Sigmoid colon (tissue), 7 donors: ENCODE measurements around the gene NR2F6. TPM values are rescaled to one million over a fixed set of nuclear protein-coding genes. Genes with fewer than 3 reads are reported as not detected.
A peak's percentile ranks its signal among the peaks of the same experiment; 100 is the strongest.
"Not testable (repeated sequence)": the region's sequence is repeated elsewhere in the genome, so short reads cannot be mapped to it uniquely, and the experiment has no call there.

Source experiments
- DNase-seq: peaks from one replicate; pipeline ENCODE4 v3.0.0-alpha.2; 2019
- H3K27ac ChIP-seq, 4 donors: fragments of 200-600 bp; sonication (generic); one replicate each; pipeline ENCODE4 v1.5.1; 2016 to 2019; ENCODE audit warnings: mild to moderate bottlenecking in 1 of 4
- H3K27me3 ChIP-seq, 3 donors: fragments of 200-600 bp; sonication (generic); one replicate each; pipeline ENCODE4 v1.5.1; 2019; ENCODE audit warnings: mild to moderate bottlenecking in 1 of 3
- H3K36me3 ChIP-seq, 4 donors: fragments of 200-600 bp; sonication (generic); one replicate each; pipeline ENCODE4 v1.5.1; 2016 to 2019
- H3K4me1 ChIP-seq, 4 donors: fragments of 200-600 bp; sonication (generic); one replicate each; pipeline ENCODE4 v1.5.1; 2017 to 2019
- H3K4me3 ChIP-seq, 4 donors: fragments of 200-600 bp; sonication (generic); one replicate each; pipeline ENCODE4 v1.5.1; 2017 to 2019; ENCODE audit warnings: mild to moderate bottlenecking in 2 of 4, moderate library complexity in 1 of 4
- H3K9me3 ChIP-seq, 4 donors: fragments of 200-600 bp in 3 of 4; sonication (generic) in 3 of 4; one replicate each; pipeline versions ENCODE4 v1.5.1 to v1.6.1; 2013 to 2019
- EP300 ChIP-seq, 4 donors: sonication (generic); formaldehyde crosslinking; IDR thresholded peaks; one replicate each; pipeline ENCODE4 v1.6.1; 2017; ENCODE audit warnings: antibody characterized with exemption in 4 of 4
- POLR2A ChIP-seq, 2 donors: fragments of 450-650 bp; IDR thresholded peaks; one replicate each; pipeline ENCODE4 v1.6.1; 2016; ENCODE audit warnings: antibody characterized with exemption in 2 of 2, mild to moderate bottlenecking in 2 of 2, moderate library complexity in 2 of 2
- POLR2AphosphoS5 ChIP-seq, 4 donors: sonication (generic); formaldehyde crosslinking; IDR thresholded peaks; one replicate each; pipeline ENCODE4 v1.6.1; 2017; ENCODE audit warnings: antibody characterized with exemption in 4 of 4
- WGBS, 2 donors: extraction: QIAGEN DNeasy Blood & Tissue Kit; methylation state at CpG; one replicate each; pipeline ENCODE4 v1.1.7; 2013; 5-methylcytosine and 5-hydroxymethylcytosine counted together
- intact Hi-C: fragments of 100-400 bp; cut with DNase I; formaldehyde crosslinking; loops from one replicate; pipeline ENCODE4 v1.15.1; 2023
- polyA plus RNA-seq, 3 donors: library from polyadenylated mRNA; stranded (reverse); fragments of 200-250 nt; gene quantifications; one replicate each; pipeline ENCODE4 v1.2.3, GENCODE V29; 2013
- total RNA-seq, 4 donors: library from RNA; depleted of rRNA; stranded (reverse); fragments of >200 nt; gene quantifications; one replicate each; pipeline ENCODE4 v1.1.0, GENCODE V29; 2016
- TF ChIP-seq, protein P1 (sequence below), 4 experiments: fragments of 450-650 bp in 3 of 4; fragments of 200-600 bp in 1 of 4; IDR thresholded peaks; one replicate each; pipeline ENCODE4 v1.5.1; 2016 to 2019; ENCODE audit warnings: antibody characterized with exemption in 4 of 4, mild to moderate bottlenecking in 3 of 4, moderate library complexity in 2 of 4
- donor health status: healthy with polysubstance abuse.
- donor health status: Bipolar disorder and iron deficiency.
- donor health status: healthy.

NR2F6 gene
- total and polyA plus RNA-seq, 7 donors, result 21.6 to 72.1 (median 32.6) TPM

DNA sequence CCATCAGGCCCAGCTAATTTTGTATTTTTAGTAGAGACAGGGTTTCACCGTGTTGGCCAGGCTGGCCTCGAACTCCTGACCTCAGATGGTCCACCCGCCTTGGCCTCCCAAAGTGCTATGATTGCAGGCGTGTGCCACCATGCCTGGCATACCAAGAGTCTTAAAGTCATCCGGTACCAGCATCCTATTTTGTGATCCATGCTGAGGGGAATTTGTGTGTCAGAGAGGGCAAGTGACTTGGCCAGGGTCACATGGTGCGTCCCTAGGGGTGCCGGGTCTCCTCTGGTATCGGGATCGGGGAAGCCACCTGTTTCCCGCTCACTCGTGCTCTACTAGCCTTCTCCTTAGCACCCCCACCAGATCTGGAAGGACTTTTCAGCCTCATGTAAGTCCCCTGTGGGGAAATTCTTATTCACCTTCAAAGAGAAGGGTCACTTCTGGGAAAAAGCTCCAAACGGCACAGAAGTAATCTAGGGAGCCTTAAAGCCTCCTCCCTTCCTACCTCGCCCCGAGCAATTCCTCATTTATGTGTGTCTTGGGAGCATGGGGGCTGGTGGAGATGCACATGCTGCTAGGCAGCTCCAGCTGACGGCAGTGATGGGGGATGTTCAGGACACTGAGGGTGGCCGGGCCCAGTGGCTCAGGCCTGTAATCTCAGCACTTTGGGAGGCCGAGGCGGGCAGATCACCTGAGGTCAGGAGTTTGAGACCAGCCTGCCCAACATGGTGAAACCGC is 29.9 kb upstream of the NR2F6 start:
- DNase-seq, result no peak
- H3K9me3 ChIP-seq, result no peaks in the 10 kb centered on the region
- intact Hi-C loops, result no loop called here
- 94 to 95% methylated on average over 19 of the region's 19 CpGs for WGBS, 2 donors
- no peak overlapping the region for H3K4me3 ChIP-seq
- H3K4me1 ChIP-seq, result no peaks in the 10 kb centered on the region
- peaks cover 24 to 91% (median 57%) of the 10 kb centered on the region in 4 donors for H3K36me3 ChIP-seq
- no peak overlapping the region for H3K27ac ChIP-seq
- H3K27me3 ChIP-seq, result no peaks in the 10 kb centered on the region
- TF ChIP-seq POLR2A (IDR thresholded peaks at IDR 0.05) (no peak), POLR2AphosphoS5 (IDR thresholded peaks at IDR 0.05) (no peak), EP300 (IDR thresholded peaks at IDR 0.05) (no peak)
- TF ChIP-seq, protein P1, sequence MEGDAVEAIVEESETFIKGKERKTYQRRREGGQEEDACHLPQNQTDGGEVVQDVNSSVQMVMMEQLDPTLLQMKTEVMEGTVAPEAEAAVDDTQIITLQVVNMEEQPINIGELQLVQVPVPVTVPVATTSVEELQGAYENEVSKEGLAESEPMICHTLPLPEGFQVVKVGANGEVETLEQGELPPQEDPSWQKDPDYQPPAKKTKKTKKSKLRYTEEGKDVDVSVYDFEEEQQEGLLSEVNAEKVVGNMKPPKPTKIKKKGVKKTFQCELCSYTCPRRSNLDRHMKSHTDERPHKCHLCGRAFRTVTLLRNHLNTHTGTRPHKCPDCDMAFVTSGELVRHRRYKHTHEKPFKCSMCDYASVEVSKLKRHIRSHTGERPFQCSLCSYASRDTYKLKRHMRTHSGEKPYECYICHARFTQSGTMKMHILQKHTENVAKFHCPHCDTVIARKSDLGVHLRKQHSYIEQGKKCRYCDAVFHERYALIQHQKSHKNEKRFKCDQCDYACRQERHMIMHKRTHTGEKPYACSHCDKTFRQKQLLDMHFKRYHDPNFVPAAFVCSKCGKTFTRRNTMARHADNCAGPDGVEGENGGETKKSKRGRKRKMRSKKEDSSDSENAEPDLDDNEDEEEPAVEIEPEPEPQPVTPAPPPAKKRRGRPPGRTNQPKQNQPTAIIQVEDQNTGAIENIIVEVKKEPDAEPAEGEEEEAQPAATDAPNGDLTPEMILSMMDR (IDR thresholded peaks at IDR 0.05), result no peak

DNA sequence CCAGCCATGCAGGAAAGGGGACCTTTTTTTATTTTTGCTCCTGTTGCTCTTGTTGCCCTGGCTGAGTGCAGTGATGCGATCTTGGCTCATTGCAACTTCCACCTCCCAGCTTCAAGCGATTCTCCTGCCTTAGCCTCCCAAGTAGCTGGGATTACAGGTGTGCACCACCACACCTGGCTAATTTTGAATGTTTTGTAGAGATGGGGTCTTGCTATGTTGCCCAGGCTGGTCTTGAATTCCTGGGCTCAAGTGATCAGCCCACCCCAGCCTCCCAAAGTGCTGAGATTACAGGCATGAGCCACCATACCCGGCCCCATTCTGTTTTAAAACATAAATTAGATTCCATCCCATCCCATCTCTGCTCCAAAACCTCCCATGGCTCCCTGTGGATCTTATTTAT is 29.2 kb upstream of the NR2F6 start:
- H3K27ac ChIP-seq, H3K9me3 ChIP-seq, H3K4me1 ChIP-seq, H3K4me3 ChIP-seq, H3K27me3 ChIP-seq, intact Hi-C loops, DNase-seq: not testable (repeated sequence)
- H3K36me3 ChIP-seq, result peaks cover 24 to 98% (median 60%) of the 10 kb centered on the region in 4 donors
- WGBS, 2 donors, result 98 to 99% methylated on average over 3 of the region's 3 CpGs

DNA sequence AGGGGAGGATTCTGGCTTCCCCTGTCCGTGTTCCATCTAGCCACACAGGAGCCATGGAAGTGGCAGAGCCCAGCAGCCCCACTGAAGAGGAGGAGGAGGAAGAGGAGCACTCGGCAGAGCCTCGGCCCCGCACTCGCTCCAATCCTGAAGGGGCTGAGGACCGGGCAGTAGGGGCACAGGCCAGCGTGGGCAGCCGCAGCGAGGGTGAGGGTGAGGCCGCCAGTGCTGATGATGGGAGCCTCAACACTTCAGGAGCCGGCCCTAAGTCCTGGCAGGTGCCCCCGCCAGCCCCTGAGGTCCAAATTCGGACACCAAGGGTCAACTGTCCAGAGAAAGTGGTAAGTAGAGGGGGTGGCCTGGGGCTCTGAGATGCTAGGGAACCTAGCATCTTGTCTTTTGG is 23.0 kb upstream of the NR2F6 start:
- no peaks in the 10 kb centered on the region for H3K9me3 ChIP-seq
- peaks cover 0 to 52% (median 23%) of the 10 kb centered on the region in 4 donors for H3K36me3 ChIP-seq
- no peak for DNase-seq
- peaks cover 0 to 13% (median 11%) of the 10 kb centered on the region in 4 donors for H3K4me1 ChIP-seq
- intact Hi-C loops, result no loop called here
- H3K27me3 ChIP-seq, result no peaks in the 10 kb centered on the region
- H3K4me3 ChIP-seq, result no peak overlapping the region
- TF ChIP-seq, protein P1 (IDR thresholded peaks at IDR 0.05), result no peak
- TF ChIP-seq POLR2AphosphoS5 (IDR thresholded peaks at IDR 0.05), result no peak
- no peak for TF ChIP-seq EP300 (IDR thresholded peaks at IDR 0.05)
- TF ChIP-seq POLR2A (IDR thresholded peaks at IDR 0.05), result no peak
- H3K27ac ChIP-seq, result no peak overlapping the region
- WGBS, 2 donors, result 94 to 95% methylated on average over 13 of the region's 13 CpGs

DNA sequence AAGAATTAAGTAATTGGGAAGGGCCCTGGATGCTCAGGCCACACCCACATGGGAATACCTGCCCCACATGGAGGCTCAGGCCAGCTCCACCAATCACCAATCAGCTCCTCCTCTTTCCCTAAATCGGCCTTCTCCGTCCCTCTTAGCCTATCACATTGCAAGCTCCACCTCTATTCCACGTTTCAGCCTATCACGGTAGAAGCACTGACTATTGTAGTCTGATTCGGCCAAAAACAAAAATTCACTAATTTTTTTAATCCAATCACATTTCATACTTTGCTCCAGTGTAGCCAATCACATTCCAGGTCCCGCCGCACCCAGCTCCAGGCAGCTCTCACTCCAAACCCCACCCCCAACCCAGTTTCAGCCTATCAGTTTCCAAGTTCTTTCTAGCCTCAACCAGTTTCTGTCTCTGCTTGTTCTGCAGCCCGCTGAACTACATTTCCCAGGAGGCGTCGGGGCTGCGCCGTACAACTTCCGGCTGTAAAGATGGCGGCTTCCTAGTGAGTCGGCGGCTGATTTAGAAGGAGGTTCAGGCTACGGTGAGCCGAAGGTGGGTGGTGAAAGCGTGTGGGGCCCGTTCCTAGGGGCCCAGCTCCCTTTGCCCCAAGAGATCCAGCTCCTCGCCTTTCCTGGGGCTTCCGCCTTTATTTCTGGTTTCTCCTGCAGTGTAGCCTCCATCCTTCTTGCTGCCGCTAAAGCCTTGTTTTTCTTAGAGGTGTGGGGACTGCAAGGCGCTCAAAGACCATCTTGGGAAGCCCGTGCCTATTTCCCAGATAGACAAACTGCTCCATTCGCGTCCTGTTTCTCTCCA is 21.5 kb upstream of the NR2F6 start, which contains the start of gene BABAM1:
TSS of gene BABAM1 (plus strand) at position 469 of the 814 bp plus-strand sequence. CDS start 1,364 bp downstream, outside the sequence.
- H3K27me3 ChIP-seq, result no peaks in the 10 kb centered on the region
- peaks cover 0 to 13% (median 11%) of the 10 kb centered on the region in 4 donors for H3K4me1 ChIP-seq
- 0% methylated on average over 27 of the region's 27 CpGs for WGBS, 2 donors
- H3K27ac ChIP-seq, result peak within 1 kb of the TSS; percentile 80 to 86 (median 80)
- DNase-seq, result peak; percentile 98
- intact Hi-C loops, result loop anchor here (2.0 kb wide), 2 partner anchors 22 to 52 kb away; partner anchors contain the start of genes NR2F6 and USE1
- H3K36me3 ChIP-seq, result peaks cover 0 to 37% (median 16%) of the 10 kb centered on the region in 4 donors
- TF ChIP-seq POLR2A (IDR thresholded peaks at IDR 0.05) (peak in 1 of 2 donors; percentile 7), POLR2AphosphoS5 (IDR thresholded peaks at IDR 0.05) (peak; percentile 47 to 75 (median 68))
- TF ChIP-seq, protein P1 (IDR thresholded peaks at IDR 0.05), result no peak
- no peaks in the 10 kb centered on the region for H3K9me3 ChIP-seq
- peak within 1 kb of the TSS; percentile 61 to 92 (median 75) for H3K4me3 ChIP-seq

DNA sequence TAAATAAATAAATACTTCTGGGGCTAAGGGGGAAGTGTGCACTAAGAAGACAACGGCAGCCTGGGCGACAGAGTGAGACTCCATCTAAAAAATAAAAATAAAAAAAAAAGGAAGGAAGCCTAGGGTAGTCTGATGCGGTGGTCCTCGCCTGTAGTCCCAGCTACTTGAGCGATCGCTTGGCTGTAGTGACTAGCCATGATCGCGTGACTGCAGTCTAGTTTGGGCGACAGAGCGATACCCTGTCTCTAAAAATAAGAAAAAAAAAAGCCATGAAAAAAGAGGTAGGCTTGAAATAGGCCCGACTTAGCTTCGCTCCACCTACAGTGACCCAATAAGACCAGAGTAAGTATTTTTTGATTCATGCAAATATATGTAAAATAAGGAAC is 20.9 kb upstream of the NR2F6 start:
- Histone ChIP-seq H3K9me3 (no peaks in the 10 kb centered on the region), H3K4me1 (peaks cover 0 to 13% (median 11%) of the 10 kb centered on the region in 4 donors), H3K27me3 (no peaks in the 10 kb centered on the region), H3K27ac (peak overlapping the region; percentile 73 to 86 (median 80)), H3K4me3 (no peak overlapping the region), H3K36me3 (peaks cover 0 to 31% (median 12%) of the 10 kb centered on the region in 4 donors)
- 61 to 85% methylated on average over 12 of the region's 12 CpGs for WGBS, 2 donors
- DNase-seq, result no peak
- intact Hi-C loops, result loop anchor here (2.0 kb wide), 2 partner anchors 22 to 52 kb away; partner anchors contain the start of genes NR2F6 and USE1
- no peak for TF ChIP-seq EP300 (IDR thresholded peaks at IDR 0.05)
- no peak for TF ChIP-seq POLR2A (IDR thresholded peaks at IDR 0.05)
- no peak for TF ChIP-seq POLR2AphosphoS5 (IDR thresholded peaks at IDR 0.05)
- TF ChIP-seq, protein P1 (IDR thresholded peaks at IDR 0.05), result no peak
